Gastroesophageal sphincter (tissue), 3 donors: ENCODE measurements around the gene UGT2B17.

Source experiments
- EP300 ChIP-seq: sonication (generic); formaldehyde crosslinking; IDR thresholded peaks from one replicate; pipeline ENCODE4 v1.6.1; 2017; ENCODE audit warnings: antibody characterized with exemption, mild to moderate bottlenecking
- POLR2A ChIP-seq, 2 donors: fragments of 450-650 bp; IDR thresholded peaks; one replicate each; pipeline ENCODE4 v1.6.1; 2017; ENCODE audit warnings: antibody characterized with exemption in 2 of 2, mild to moderate bottlenecking in 2 of 2, moderate library complexity in 1 of 2
- POLR2AphosphoS5 ChIP-seq: sonication (generic); formaldehyde crosslinking; IDR thresholded peaks from one replicate; pipeline ENCODE4 v1.6.1; 2017; ENCODE audit warnings: antibody characterized with exemption
- TF ChIP-seq, protein P1 (sequence below), 4 experiments: fragments of 200-600 bp in 2 of 4; fragments of 450-650 bp in 2 of 4; sonication (generic) in 1 of 4; IDR thresholded peaks; one replicate each; pipeline ENCODE4 v1.5.1; 2017 to 2019; ENCODE audit warnings: antibody characterized with exemption in 4 of 4, mild to moderate bottlenecking in 2 of 4, moderate library complexity in 2 of 4

DNA sequence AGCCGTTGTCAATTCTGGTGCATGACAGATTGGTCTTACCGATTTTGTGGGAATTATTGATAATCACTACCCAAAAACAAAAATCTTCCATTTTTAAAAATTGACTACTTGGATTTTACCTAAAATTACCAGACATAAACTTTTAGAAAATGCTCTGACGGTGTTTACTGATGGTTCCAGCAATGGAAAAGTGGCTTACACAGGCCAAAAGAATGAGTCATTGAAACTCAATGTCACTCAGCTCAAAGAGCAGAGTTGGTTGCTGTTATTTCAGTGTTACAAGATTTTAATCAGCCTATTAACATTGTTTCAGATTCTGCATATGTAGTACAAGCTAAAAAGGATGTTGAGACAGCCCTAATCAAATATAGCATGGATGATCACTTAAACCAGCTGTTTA is 23.0 kb upstream of the UGT2B17 start:
- TF ChIP-seq, protein P1, sequence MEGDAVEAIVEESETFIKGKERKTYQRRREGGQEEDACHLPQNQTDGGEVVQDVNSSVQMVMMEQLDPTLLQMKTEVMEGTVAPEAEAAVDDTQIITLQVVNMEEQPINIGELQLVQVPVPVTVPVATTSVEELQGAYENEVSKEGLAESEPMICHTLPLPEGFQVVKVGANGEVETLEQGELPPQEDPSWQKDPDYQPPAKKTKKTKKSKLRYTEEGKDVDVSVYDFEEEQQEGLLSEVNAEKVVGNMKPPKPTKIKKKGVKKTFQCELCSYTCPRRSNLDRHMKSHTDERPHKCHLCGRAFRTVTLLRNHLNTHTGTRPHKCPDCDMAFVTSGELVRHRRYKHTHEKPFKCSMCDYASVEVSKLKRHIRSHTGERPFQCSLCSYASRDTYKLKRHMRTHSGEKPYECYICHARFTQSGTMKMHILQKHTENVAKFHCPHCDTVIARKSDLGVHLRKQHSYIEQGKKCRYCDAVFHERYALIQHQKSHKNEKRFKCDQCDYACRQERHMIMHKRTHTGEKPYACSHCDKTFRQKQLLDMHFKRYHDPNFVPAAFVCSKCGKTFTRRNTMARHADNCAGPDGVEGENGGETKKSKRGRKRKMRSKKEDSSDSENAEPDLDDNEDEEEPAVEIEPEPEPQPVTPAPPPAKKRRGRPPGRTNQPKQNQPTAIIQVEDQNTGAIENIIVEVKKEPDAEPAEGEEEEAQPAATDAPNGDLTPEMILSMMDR (IDR thresholded peaks at IDR 0.05): no peak
- TF ChIP-seq POLR2AphosphoS5 (no peak), POLR2A (IDR thresholded peaks at IDR 0.05) (no peak), EP300 (no peak)
